Neural progenitor cell (in vitro differentiated cells): ENCODE results near the gene SAPCD1.
"Not testable (repeated sequence)": the region's sequence is repeated elsewhere in the genome, so short reads cannot be mapped to it uniquely, and the experiment has no call there.

Source experiments
- EZH2 ChIP-seq: fragments of 200-600 bp; sonication (generic); IDR thresholded peaks from 2 replicates; pipeline ENCODE4 v1.6.1; 2017; ENCODE audit warnings: antibody characterized with exemption, mild to moderate bottlenecking, moderate library complexity
- TF ChIP-seq, protein P1 (sequence below): fragments of 200-600 bp; sonication (generic); IDR thresholded peaks from 2 replicates; pipeline ENCODE4 v1.5.1; 2017; ENCODE audit warnings: antibody characterized with exemption, mild to moderate bottlenecking

GRCh38 chr6:31801031-31801927, 38.8 kb downstream of the SAPCD1 start:
- not testable (repeated sequence) for TF ChIP-seq EZH2
- TF ChIP-seq, protein P1, sequence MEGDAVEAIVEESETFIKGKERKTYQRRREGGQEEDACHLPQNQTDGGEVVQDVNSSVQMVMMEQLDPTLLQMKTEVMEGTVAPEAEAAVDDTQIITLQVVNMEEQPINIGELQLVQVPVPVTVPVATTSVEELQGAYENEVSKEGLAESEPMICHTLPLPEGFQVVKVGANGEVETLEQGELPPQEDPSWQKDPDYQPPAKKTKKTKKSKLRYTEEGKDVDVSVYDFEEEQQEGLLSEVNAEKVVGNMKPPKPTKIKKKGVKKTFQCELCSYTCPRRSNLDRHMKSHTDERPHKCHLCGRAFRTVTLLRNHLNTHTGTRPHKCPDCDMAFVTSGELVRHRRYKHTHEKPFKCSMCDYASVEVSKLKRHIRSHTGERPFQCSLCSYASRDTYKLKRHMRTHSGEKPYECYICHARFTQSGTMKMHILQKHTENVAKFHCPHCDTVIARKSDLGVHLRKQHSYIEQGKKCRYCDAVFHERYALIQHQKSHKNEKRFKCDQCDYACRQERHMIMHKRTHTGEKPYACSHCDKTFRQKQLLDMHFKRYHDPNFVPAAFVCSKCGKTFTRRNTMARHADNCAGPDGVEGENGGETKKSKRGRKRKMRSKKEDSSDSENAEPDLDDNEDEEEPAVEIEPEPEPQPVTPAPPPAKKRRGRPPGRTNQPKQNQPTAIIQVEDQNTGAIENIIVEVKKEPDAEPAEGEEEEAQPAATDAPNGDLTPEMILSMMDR: not testable (repeated sequence)
